Kidney epithelial cell (primary cell): ENCODE results near the gene CEP41. TPM values are rescaled to one million over a fixed set of nuclear protein-coding genes. Genes with fewer than 3 reads are reported as not detected.

ENCODE experiments used
- DNase-seq: peaks from one replicate; pipeline ENCODE4 v3.0.0-alpha.2; 2010; ENCODE audit warnings: low read depth
- H3K27me3 ChIP-seq: 2 replicates; pipeline ENCODE4 v1.6.0; 2011; ENCODE audit warnings: low read length; ENCODE audit not compliant: control insufficient read depth, insufficient read depth
- H3K36me3 ChIP-seq: 2 replicates; pipeline ENCODE4 v1.5.1; 2011; ENCODE audit warnings: low read length; ENCODE audit not compliant: control insufficient read depth, insufficient read depth
- H3K4me3 ChIP-seq: 2 replicates; pipeline ENCODE4 v1.5.1; 2011; ENCODE audit warnings: low read depth, mild to moderate bottlenecking, control low read depth, low read length
- total RNA-seq: library from RNA; depleted of rRNA; stranded (reverse); fragments of >200 nt; gene quantifications from 2 replicates; pipeline ENCODE4 v1.2.3, GENCODE V29; 2015
- TF ChIP-seq, protein P1 (sequence below): IDR thresholded peaks from 2 replicates; pipeline ENCODE4 v1.5.1; 2011; ENCODE audit warnings: mild to moderate bottlenecking, moderate library complexity, low read length, control low read depth, inconsistent platforms; ENCODE audit not compliant: insufficient read depth, poor library complexity, severe bottlenecking

The CEP41 gene
- total RNA-seq, 1 donor from 2014 or later, result 27.8 TPM

DNA sequence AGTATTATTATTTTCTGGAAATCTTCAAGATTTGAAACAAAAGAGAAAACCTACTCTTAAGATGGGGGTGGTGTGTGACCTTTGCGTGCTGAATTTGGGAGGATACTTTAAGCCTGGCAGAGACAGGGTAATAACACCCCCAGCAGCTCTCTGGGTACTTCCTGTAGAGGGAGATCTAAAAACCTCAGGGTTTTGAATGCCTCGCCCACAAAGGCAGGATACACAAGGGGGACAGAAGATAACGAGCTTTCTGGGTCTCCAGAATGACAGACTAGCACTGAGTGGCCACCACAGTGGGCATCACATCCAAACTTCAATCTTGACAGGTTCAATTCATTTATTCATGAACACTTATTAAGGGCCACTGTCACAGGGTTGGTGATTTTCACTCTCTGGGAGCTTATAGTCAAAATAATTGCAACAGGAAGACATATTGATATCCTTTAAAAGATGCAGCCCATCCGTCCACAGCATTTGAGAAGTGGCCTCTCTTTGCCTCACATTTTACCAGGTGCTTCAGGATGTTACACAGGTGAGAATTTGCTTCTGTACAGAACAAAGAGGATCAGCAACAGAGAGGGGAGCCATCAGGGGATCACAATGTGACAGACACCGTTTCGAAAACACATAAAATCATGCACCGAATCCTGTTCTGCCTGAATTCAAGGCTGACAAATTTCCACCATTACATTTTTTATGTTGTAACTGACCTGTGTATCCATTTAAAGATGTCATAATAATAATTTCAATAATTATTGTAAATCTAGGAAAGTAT is 46.2 kb downstream of the CEP41 start:
- Histone ChIP-seq H3K4me3 (no peak overlapping the region), H3K27me3 (no peaks in the 10 kb centered on the region), H3K36me3 (no peaks in the 10 kb centered on the region)
- no peak for DNase-seq
- TF ChIP-seq, protein P1, sequence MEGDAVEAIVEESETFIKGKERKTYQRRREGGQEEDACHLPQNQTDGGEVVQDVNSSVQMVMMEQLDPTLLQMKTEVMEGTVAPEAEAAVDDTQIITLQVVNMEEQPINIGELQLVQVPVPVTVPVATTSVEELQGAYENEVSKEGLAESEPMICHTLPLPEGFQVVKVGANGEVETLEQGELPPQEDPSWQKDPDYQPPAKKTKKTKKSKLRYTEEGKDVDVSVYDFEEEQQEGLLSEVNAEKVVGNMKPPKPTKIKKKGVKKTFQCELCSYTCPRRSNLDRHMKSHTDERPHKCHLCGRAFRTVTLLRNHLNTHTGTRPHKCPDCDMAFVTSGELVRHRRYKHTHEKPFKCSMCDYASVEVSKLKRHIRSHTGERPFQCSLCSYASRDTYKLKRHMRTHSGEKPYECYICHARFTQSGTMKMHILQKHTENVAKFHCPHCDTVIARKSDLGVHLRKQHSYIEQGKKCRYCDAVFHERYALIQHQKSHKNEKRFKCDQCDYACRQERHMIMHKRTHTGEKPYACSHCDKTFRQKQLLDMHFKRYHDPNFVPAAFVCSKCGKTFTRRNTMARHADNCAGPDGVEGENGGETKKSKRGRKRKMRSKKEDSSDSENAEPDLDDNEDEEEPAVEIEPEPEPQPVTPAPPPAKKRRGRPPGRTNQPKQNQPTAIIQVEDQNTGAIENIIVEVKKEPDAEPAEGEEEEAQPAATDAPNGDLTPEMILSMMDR, result no peak

DNA sequence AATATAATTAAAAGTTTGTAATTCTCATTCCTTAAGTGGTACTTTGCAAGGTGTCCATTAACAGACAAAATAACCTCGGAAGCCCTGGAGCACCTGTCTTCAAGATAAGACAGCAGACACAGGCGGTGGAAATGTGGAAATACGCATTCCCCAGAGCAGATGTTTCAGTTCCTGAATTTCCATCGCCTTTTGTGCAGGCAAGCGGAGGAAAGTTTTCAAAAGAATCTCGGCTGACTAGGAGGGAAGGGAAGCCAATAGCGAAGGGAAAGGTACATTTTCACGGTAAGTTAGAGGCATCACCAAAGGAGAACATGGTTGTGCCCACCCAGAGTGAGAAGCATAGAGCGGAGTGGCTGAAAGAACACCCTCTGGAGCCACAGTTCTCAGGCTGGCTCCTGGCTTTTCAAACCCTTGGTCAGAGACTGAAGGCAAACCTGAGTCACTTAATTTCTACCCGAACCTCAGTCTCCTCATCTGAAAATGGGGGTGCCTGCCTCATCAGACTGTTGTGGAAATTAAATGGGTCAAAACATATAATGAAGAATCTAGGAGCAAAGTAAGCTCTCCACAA is 46.9 kb downstream of the CEP41 start:
- no peak for DNase-seq
- Histone ChIP-seq H3K27me3 (no peaks in the 10 kb centered on the region), H3K36me3 (no peaks in the 10 kb centered on the region), H3K4me3 (no peak overlapping the region)
- TF ChIP-seq, protein P1, result no peak

GRCh38 chr7:130393101-130393561 is 47.7 kb downstream of the CEP41 start:
- DNase-seq, result no peak
- TF ChIP-seq, protein P1, result no peak

GRCh38 chr7:130390486-130390885 is 50.3 kb downstream of the CEP41 start:
- no peaks in the 10 kb centered on the region for H3K36me3 ChIP-seq

More at GRCh38 chr7:130393101-130393561, 47.7 kb downstream of the CEP41 start:
- Histone ChIP-seq H3K4me3 (no peak overlapping the region), H3K36me3 (no peaks in the 10 kb centered on the region), H3K27me3 (no peaks in the 10 kb centered on the region)

DNA sequence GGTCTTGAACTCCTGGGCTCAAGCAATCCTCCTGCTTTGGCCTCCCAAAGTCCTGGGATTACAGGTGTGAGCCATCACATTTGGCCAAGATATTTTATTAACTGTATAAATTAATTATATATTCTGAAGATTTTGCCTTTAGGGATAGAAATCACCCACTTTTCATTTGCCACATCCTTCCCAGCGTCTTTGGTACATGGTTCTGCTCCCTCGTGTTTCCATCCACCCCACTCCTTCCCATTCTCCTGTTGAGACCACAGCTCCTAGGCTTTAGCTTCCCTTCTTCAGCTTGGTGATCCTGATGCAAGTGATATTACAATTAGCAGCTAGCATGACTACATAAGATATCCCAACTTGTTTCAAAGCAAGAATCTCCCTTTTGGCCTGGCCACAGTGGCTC is 52.1 kb downstream of the CEP41 start:
- Histone ChIP-seq H3K4me3 (no peak overlapping the region), H3K36me3 (no peaks in the 10 kb centered on the region), H3K27me3 (no peaks in the 10 kb centered on the region)
- no peak for DNase-seq
- TF ChIP-seq, protein P1, result no peak

More at GRCh38 chr7:130390486-130390885, 50.3 kb downstream of the CEP41 start:
- no peak for DNase-seq
- H3K27me3 ChIP-seq, result no peaks in the 10 kb centered on the region
- no peak overlapping the region for H3K4me3 ChIP-seq
- TF ChIP-seq, protein P1, result no peak
